Stimulated activated memory B cell treated with anti-CD40 and anti-IgM and Interleukin-4, amounts not matched to agents 10 μg/mL and 1 μg/mL and 100 μg/mL, for 72 hours (primary cell): ENCODE results near the gene TRIM5.
"Not testable (repeated sequence)": the region's sequence is repeated elsewhere in the genome, so short reads cannot be mapped to it uniquely, and the experiment has no call there.

ENCODE experiments used
- ATAC-seq: fragments of 150-1000 bp; cut with Tn5 transposase; 2 replicates; pipeline ENCODE4 v1.10.0; 2021
- H3K27ac Mint-ChIP-seq: one replicate; pipeline ENCODE4 v1.8.0; 2022; ENCODE audit warnings: mild to moderate bottlenecking, mixed read lengths
- H3K27me3 Mint-ChIP-seq: one replicate; pipeline ENCODE4 v1.8.0; 2022; ENCODE audit warnings: mixed read lengths
- H3K36me3 Mint-ChIP-seq: one replicate; pipeline ENCODE4 v1.8.0; 2022; ENCODE audit warnings: mixed read lengths
- H3K4me1 Mint-ChIP-seq: one replicate; pipeline ENCODE4 v1.8.0; 2022; ENCODE audit warnings: mixed read lengths
- H3K4me3 Mint-ChIP-seq: one replicate; pipeline ENCODE4 v1.8.0; 2022; ENCODE audit warnings: mild to moderate bottlenecking, moderate library complexity, mixed read lengths
- H3K9me3 Mint-ChIP-seq: one replicate; pipeline ENCODE4 v1.8.0; 2022; ENCODE audit warnings: mixed read lengths

TRIM5 gene

DNA sequence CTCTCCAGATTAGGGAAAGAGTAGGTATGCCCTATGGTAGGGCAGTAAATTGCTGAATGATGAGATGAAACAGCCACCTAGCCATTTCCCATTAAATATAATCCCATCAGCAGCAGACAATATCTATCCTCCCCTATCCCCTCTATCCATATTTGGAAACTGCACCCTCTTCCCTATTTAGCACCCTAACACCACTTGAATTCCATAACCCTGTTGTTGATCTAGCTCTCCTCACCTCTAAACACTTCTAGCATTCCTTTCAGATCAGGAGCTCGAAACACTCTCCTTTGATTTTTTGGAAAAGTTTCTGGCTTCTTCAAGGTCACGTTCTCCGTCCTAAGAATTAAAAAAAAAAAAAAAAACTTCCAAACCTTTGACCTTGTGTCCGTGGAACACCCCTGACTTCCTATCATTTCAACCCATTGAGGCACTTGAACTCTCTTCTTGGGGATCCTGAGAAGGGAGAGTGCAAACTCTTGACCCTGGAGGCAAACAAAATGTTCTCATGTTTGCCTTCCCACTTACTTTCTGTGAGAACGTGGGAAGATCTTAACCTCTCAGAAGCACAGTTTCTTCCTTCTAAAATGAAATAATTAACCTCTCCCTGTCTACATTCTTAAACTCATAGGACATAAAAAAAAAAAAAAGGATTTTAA lies 19.0 kb downstream of the TRIM5 start:
- H3K4me1 Mint-ChIP-seq = no peaks in the 10 kb centered on the region
- H3K9me3 Mint-ChIP-seq = no peaks in the 10 kb centered on the region
- ATAC-seq = no peak
- no peak overlapping the region for H3K4me3 Mint-ChIP-seq
- peaks cover 37% of the 10 kb centered on the region for H3K36me3 Mint-ChIP-seq
- no peak overlapping the region for H3K27ac Mint-ChIP-seq
- no peaks in the 10 kb centered on the region for H3K27me3 Mint-ChIP-seq

DNA sequence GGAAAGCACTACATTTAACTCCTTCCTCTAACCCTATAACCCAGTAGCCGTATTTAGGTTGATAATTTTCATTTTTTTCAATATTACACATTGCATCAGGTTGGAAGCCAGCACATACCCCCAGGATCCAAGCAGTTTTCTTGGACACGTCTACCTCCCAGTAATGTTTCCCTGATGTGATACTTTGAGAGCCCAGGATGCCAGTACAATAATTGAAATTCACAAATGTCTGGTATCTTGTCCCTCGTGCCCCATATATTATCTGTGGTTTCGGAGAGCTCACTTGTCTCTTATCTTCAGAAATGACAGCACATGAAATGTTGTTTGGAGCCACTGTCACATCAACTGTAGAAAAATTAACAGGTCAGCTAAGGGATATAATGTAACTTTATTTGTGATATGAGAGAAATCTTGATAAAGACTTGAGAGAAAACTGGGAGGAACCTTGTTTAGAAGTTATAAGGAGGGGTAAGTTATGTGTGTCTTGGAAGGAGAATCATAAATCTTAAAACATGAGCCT lies 19.8 kb downstream of the TRIM5 start:
- Mint-ChIP-seq H3K27me3 (no peaks in the 10 kb centered on the region), H3K36me3 (peaks cover 30% of the 10 kb centered on the region), H3K4me3 (no peak overlapping the region), H3K27ac (no peak overlapping the region), H3K9me3 (no peaks in the 10 kb centered on the region), H3K4me1 (no peaks in the 10 kb centered on the region)
- ATAC-seq = no peak

DNA sequence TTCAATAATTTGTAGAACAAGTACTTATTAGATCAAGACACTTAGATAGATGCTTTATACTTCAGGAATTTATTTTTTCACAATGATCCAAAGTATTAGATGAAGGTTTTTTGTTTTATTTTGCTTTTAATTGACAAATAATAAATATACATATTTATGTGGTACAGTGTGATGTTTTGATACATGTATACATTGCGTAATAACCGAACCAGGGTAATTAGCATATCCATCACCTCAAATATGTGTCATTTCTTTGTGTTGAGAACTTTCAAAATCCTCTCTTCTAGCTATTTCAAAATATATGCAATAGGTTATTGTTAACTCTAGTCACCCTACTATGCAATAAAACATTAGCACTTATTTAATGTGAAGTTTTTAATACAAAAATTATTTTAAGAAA lies 21.4 kb downstream of the TRIM5 start:
- no peaks in the 10 kb centered on the region for H3K4me1 Mint-ChIP-seq
- H3K4me3 Mint-ChIP-seq = no peak overlapping the region
- ATAC-seq = no peak
- no peaks in the 10 kb centered on the region for H3K9me3 Mint-ChIP-seq
- peaks cover 29% of the 10 kb centered on the region for H3K36me3 Mint-ChIP-seq
- H3K27me3 Mint-ChIP-seq = no peaks in the 10 kb centered on the region
- H3K27ac Mint-ChIP-seq = no peak overlapping the region

DNA sequence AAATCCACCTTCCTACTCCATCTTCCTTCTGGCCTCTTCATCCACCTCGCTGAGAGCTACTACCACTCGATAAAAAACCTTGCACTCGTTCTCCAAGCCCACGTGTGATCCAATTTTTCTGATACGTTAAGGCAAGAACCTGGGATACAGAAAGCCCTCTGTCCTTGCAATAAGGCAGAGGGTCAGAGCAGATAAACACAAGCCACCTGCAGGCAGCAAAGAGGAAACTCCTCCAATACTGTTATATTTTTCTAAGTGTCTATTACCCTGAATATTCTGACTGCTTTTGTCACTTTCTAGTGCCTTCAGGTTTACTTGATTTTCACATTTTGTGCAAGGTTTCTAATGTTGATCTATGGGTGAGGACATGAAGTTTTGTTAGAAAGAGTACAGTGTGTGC lies 26.6 kb downstream of the TRIM5 start:
- Mint-ChIP-seq H3K4me1 (no peaks in the 10 kb centered on the region), H3K36me3 (peaks cover 15% of the 10 kb centered on the region), H3K27ac (no peak overlapping the region), H3K27me3 (no peaks in the 10 kb centered on the region), H3K9me3 (peaks cover 3% of the 10 kb centered on the region), H3K4me3 (no peak overlapping the region)
- ATAC-seq = no peak

DNA sequence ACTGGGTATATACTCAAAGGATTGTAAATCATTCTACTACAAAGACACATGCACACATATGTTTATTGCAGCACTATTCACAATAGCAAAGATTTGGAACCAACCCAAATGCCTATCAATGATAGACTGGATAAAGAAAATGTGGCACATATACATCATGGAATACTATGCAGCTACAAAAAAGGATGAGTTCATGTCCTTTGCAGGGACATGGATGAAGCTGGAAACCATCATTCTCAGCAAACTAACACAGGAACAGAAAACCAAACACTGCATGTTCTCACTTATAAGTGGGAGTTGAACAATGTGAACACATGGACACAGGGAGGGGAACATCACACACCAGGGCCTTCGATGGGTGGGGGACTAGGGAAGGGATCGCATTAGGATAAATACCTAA lies 27.9 kb downstream of the TRIM5 start:
- not testable (repeated sequence) for H3K4me1 Mint-ChIP-seq, H3K9me3 Mint-ChIP-seq, H3K27ac Mint-ChIP-seq, H3K27me3 Mint-ChIP-seq, H3K4me3 Mint-ChIP-seq, ATAC-seq
- peaks cover 26% of the 10 kb centered on the region for H3K36me3 Mint-ChIP-seq

DNA sequence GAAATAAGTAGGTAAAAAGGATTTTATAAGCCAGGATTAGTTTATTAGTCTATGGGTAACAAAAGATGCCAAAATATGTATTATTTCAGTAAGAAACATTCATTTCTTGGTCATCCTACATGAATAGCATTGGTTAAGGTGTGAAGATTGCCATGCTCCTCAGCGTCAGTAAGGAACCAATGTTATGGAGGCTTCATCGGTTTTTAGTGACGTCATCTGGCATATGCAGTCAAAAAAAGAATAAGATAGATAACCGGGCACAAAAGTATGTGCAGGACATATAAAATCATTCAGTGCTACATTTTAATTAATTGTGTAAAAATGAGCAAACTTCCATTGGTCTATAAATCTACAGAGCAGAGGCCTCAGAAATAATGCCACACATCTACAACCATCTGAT lies 29.4 kb downstream of the TRIM5 start:
- H3K4me1 Mint-ChIP-seq = no peaks in the 10 kb centered on the region
- no peak overlapping the region for H3K4me3 Mint-ChIP-seq
- H3K27me3 Mint-ChIP-seq = no peaks in the 10 kb centered on the region
- H3K36me3 Mint-ChIP-seq = peaks cover 29% of the 10 kb centered on the region
- no peak overlapping the region for H3K27ac Mint-ChIP-seq
- ATAC-seq = no peak
- H3K9me3 Mint-ChIP-seq = peaks cover 5% of the 10 kb centered on the region

DNA sequence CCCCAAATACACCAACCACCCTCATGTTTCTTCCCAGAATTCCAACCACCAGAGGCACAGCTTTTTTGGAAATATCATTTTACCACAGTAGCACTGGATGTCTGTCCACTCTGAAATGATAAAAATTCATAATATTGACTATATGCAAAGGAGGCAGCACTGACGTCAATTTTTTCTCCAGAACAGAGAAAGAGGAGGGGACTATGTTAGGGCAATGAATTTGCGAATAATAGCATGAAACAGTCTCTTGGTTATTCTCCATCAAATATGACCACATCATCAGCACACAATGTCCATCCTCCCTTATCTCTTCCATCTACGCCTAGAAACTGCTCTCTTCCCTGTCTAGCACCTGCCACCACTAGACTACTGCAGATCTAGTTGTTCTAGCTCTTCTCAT lies 38.7 kb downstream of the TRIM5 start:
- Mint-ChIP-seq H3K9me3 (no peaks in the 10 kb centered on the region), H3K36me3 (peaks cover 36% of the 10 kb centered on the region), H3K4me3 (no peak overlapping the region), H3K27ac (no peak overlapping the region), H3K27me3 (no peaks in the 10 kb centered on the region), H3K4me1 (no peaks in the 10 kb centered on the region)
- ATAC-seq = no peak

DNA sequence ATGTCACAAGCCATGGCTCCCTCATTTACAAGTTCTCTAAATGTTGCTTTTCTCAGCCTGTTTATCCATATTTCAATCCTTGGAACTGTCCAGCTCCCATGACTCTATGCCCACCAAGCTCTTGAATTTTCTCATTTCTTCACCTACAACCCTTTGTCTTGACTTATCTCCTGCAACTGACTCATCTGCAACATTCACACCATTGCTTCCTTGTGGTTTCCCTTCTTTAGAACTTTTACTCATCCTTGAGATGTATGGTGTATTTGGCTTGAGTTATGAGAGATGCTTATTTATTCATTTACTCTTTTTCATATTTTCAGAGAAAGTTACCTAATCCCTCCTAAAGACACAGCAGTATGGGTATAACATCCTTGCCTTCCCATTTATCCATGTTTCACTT lies 41.3 kb downstream of the TRIM5 start:
- Mint-ChIP-seq H3K27me3 (no peaks in the 10 kb centered on the region), H3K4me3 (no peak overlapping the region), H3K27ac (no peak overlapping the region), H3K4me1 (no peaks in the 10 kb centered on the region), H3K36me3 (peaks cover 58% of the 10 kb centered on the region), H3K9me3 (no peaks in the 10 kb centered on the region)
- no peak for ATAC-seq

DNA sequence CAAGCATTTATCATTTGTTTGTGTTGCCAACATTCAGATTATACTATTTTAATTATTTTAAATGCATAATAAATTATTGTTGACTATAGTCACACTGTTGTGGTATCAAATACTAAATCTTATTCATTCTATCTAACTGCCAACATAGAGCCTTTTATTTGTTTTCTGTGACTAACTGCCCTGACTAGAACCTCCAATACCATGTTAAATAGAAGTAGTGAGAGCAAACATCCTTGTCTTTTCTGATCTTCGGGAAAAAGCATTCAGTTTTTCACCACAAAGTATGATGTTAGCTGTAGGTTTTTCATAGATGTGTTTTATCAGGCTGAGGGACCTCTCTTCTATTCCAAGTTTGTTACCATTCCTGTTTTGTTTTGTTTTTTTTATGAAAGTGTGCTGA lies 44.9 kb downstream of the TRIM5 start:
- Mint-ChIP-seq H3K27ac (no peak overlapping the region), H3K4me1 (no peaks in the 10 kb centered on the region), H3K27me3 (no peaks in the 10 kb centered on the region), H3K4me3 (no peak overlapping the region), H3K36me3 (peaks cover 84% of the 10 kb centered on the region), H3K9me3 (no peaks in the 10 kb centered on the region)
- ATAC-seq = no peak

DNA sequence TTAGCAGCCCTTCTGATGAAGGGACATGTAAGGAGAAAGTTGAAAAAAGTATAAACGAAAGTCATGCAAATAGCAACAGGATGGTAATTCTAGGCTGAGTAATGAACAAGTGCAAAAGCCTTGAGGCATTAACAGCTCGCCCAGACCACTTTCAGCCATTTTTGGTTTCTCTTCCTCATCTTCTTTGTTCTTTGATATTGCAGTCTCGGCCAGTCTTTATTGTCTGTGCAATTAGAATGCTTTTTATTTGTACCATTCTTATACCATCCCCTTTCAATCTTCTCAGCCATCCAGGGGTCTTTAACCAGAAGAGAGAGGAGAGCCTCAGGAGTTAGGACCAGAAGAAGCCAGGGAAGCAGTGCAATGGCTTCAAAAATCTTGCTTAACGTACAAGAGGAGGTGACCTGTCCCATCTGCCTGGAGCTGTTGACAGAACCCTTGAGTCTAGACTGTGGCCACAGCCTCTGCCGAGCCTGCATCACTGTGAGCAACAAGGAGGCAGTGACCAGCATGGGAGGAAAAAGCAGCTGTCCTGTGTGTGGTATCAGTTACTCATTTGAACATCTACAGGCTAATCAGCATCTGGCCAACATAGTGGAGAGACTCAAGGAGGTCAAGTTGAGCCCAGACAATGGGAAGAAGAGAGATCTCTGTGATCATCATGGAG lies 52.8 kb downstream of the TRIM5 start:
- H3K4me3 Mint-ChIP-seq = peak overlapping the region; percentile 71
- peak; percentile 94 for ATAC-seq
- H3K27ac Mint-ChIP-seq = peak overlapping the region; percentile 96
- peaks cover 61% of the 10 kb centered on the region for H3K36me3 Mint-ChIP-seq
- H3K9me3 Mint-ChIP-seq = no peaks in the 10 kb centered on the region
- no peaks in the 10 kb centered on the region for H3K27me3 Mint-ChIP-seq
- peaks cover 53% of the 10 kb centered on the region for H3K4me1 Mint-ChIP-seq

DNA sequence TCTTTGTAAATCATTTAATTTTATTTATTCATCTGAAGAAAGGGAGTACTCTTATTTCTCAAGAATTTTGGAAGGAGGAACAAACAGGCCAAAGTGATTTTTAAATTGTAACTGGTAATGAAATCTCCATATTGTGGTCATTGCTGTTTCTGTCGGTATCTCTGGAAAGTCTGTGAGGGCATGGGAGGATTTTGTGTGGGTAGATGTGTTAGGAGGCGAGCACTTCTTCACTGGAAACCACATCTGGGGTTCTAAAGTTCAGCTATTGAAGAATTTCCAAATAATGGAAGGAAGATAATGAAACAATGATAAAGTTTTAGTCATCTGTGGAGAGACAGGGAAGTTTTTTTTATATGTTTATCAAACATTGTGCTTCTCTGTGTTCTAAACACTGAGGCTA lies 53.5 kb downstream of the TRIM5 start:
- Mint-ChIP-seq H3K27me3 (no peaks in the 10 kb centered on the region), H3K4me1 (peaks cover 60% of the 10 kb centered on the region), H3K9me3 (no peaks in the 10 kb centered on the region), H3K4me3 (peak overlapping the region; percentile 58), H3K36me3 (peaks cover 61% of the 10 kb centered on the region), H3K27ac (peak overlapping the region; percentile 96)
- ATAC-seq = no peak

DNA sequence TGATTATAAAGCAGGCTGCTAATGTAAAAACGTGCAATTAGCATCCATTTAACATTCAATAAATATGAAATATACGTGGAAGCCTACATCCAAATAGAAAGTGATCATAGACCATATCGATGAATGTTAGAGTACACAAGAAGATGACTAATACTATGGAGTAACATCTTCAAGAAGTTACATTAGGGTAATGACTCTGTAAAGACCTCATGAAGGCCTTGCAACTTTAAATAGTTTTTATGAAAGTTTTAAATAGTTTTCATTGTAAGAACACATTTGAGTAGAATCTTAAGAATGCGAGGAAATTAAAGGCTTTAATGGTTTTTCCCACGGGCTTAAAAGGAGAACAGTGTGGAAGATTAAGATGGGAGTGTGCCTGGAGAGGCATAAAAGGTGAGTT lies 58.7 kb downstream of the TRIM5 start:
- Mint-ChIP-seq H3K9me3 (no peaks in the 10 kb centered on the region), H3K36me3 (peaks cover 25% of the 10 kb centered on the region), H3K4me3 (peak overlapping the region; percentile 77), H3K4me1 (peaks cover 54% of the 10 kb centered on the region), H3K27me3 (no peaks in the 10 kb centered on the region), H3K27ac (peak overlapping the region; percentile 76)
- ATAC-seq = no peak

DNA sequence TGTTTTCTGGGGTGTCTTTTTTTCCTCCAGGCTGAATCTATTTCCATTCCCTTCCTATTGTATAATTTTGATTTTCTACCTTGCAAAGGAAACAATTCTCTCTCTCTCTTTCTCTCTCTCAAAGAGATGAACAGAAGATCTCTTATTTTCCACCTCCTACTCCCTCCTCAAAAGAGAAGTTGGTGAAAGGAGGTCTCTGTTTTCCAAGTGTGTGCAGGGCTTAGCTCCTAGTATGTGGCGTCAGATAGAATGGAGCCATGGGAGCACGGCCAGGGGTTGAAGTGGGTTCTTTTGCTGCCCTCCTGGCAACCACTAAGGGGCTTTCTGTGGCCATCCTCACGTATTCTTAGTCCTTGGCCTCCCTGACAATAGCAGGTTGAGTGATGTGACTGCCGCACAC lies 59.6 kb downstream of the TRIM5 start:
- Mint-ChIP-seq H3K27me3 (no peaks in the 10 kb centered on the region), H3K36me3 (peaks cover 20% of the 10 kb centered on the region), H3K27ac (peak overlapping the region; percentile 76), H3K9me3 (no peaks in the 10 kb centered on the region), H3K4me1 (peaks cover 45% of the 10 kb centered on the region), H3K4me3 (peak overlapping the region; percentile 77)
- ATAC-seq = no peak

DNA sequence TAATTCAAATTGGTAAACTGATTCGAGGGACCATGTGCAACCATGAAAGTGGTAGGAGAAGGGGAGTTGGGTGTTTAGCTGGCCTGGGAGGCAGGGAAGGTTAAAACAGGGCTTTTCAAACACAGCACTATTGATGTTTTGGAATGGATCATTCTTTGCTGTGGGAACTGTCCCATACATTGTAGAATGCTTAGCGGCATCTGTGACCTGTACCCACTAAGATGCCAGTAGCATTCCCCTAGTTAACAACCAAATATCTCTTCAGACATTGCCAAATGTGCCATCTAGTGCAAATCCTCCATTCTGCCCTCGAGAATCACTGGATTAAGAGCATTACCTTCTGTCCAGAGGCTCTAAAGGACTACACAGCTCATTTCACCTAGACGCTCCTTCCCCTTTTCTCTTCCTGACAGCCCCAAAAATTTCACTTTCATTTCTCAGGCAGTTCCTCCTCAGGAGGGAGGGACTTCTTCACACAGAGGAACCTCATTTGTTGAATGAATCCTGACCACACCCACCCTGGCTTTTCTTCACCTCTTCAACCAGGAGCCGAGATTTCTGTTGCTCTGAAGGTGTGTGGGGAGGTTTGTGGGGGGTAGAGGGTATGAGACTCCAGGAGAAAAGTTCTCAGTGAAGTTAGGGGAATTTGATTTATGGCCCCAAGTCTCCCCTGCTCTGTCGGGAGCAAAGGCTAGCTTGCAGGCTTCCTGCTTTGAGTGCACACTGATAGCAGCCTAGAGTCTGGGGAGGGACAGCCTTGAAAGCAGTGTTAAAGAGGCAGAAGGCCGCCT lies 60.2 kb downstream of the TRIM5 start, which contains the start of gene TRIM34:
TRIM34 (plus strand) TSS at position 513 of the 791 bp plus-strand sequence. CDS start 7,331 bp downstream, outside the sequence.
- Mint-ChIP-seq H3K27me3 (no peaks in the 10 kb centered on the region), H3K27ac (peak within 1 kb of the TSS; percentile 76), H3K9me3 (no peaks in the 10 kb centered on the region), H3K36me3 (peaks cover 16% of the 10 kb centered on the region), H3K4me3 (peak within 1 kb of the TSS; percentile 77), H3K4me1 (peaks cover 41% of the 10 kb centered on the region)
- peak; percentile 98 for ATAC-seq

DNA sequence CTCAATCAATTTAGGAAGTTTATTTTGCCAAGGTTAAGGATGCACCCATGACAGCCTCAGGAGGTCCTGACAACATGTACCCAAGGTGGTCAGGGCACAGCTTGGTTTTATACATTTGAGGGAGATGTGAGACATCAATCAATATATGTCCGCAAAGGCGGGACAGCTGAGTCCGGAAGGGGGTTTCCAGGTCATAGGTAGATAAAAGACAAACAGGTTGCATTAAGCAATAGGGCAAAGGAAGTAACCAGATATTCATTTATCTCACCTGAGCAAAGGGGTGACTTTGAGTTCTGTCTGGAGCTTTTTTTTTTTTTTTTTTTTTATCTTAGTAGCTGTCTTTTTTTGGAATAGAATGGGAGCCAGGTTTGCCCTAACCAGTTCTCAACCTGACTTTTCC lies 62.1 kb downstream of the TRIM5 start:
- H3K27ac Mint-ChIP-seq = no peak overlapping the region
- H3K4me3 Mint-ChIP-seq = no peak overlapping the region
- H3K4me1 Mint-ChIP-seq = peaks cover 34% of the 10 kb centered on the region
- no peak for ATAC-seq
- peaks cover 9% of the 10 kb centered on the region for H3K36me3 Mint-ChIP-seq
- H3K9me3 Mint-ChIP-seq = no peaks in the 10 kb centered on the region
- H3K27me3 Mint-ChIP-seq = no peaks in the 10 kb centered on the region
